Measurements from ENCODE around the gene IGFBP2. TPM values are rescaled to one million over a fixed set of nuclear protein-coding genes. Genes with fewer than 3 reads are reported as not detected.

The IGFBP2 gene
- total RNA-seq, 4 donors from 2014 or later, result 10.5 to 155 (median 101) TPM

- peaks cover 12 to 32% (median 15%) of the 10 kb centered on the region in 4 donors for H3K4me1 ChIP-seq
- peaks cover 0 to 4% (median 0%) of the 10 kb centered on the region in 4 donors for H3K36me3 ChIP-seq
- H3K9me3 ChIP-seq, result no peaks in the 10 kb centered on the region
- intact Hi-C loops (cut with DNase I; ENCODE audit: low total_unique reads) (no loop called here), in situ Hi-C loops (cut with MboI; ENCODE audit: low pct_ligation_motif_present in 1 of 4, low pct_unique_long_range_greater_than_20kb in 1 of 4, low sequenced_read_pairs in 3 of 4) (loop anchor here (25.0 kb wide), 4 partner anchors 484 to 1034 kb away; no protein-coding TSS in a partner anchor)
- TF ChIP-seq POLR2AphosphoS5 (IDR thresholded peaks at IDR 0.05), result no peak
- no peak for TF ChIP-seq POLR2A (IDR thresholded peaks at IDR 0.05)
- no peak for TF ChIP-seq EP300 (IDR thresholded peaks at IDR 0.05; ENCODE audit: low read depth)
- H3K27ac ChIP-seq, result peak overlapping the region in 1 of 4 donors; percentile 1
- H3K4me3 ChIP-seq, result no peak overlapping the region
- 89 to 92% methylated on average over 2 to 12 of the region's 12 CpGs for WGBS, 2 donors (ENCODE audit: low coverage in 1 of 2)
- DNase-seq, result no peak
- H3K27me3 ChIP-seq, result no peaks in the 10 kb centered on the region
Measured at GRCh38 chr2:216678098-216678465, 44.9 kb downstream of the IGFBP2 start.

GRCh38 chr2:216678813-216679657 is 45.8 kb downstream of the IGFBP2 start:
- H3K4me1 ChIP-seq, result peaks cover 19 to 38% (median 21%) of the 10 kb centered on the region in 4 donors
- TF ChIP-seq EP300 (IDR thresholded peaks at IDR 0.05; ENCODE audit: low read depth) (no peak), POLR2A (IDR thresholded peaks at IDR 0.05) (no peak), CTCF (IDR thresholded peaks at IDR 0.05) (no peak), POLR2AphosphoS5 (IDR thresholded peaks at IDR 0.05) (no peak)
- no peak for DNase-seq
- H3K27me3 ChIP-seq, result no peaks in the 10 kb centered on the region
- H3K4me3 ChIP-seq, result no peak overlapping the region
- in situ Hi-C loops (cut with MboI; ENCODE audit: low pct_ligation_motif_present in 1 of 4, low pct_unique_long_range_greater_than_20kb in 1 of 4, low sequenced_read_pairs in 3 of 4) (loop anchor here (25.0 kb wide), 4 partner anchors 483 to 1033 kb away; no protein-coding TSS in a partner anchor), intact Hi-C loops (cut with DNase I; ENCODE audit: low total_unique reads) (no loop called here)
- 66 to 76% methylated on average over 7 to 21 of the region's 21 CpGs for WGBS, 2 donors (ENCODE audit: low coverage in 1 of 2)
- H3K9me3 ChIP-seq, result no peaks in the 10 kb centered on the region
- H3K36me3 ChIP-seq, result peaks cover 0 to 4% (median 0%) of the 10 kb centered on the region in 4 donors
- H3K27ac ChIP-seq, result peak overlapping the region; percentile 53 to 86 (median 73)

GRCh38 chr2:216679658-216680024 is 46.4 kb downstream of the IGFBP2 start:
- 64 to 65% methylated on average over 4 to 14 of the region's 14 CpGs for WGBS, 2 donors (ENCODE audit: low coverage in 1 of 2)

GRCh38 chr2:216680951-216681629 is 47.9 kb downstream of the IGFBP2 start:
- H3K36me3 ChIP-seq, result peaks cover 0 to 4% (median 0%) of the 10 kb centered on the region in 4 donors
- peaks cover 19 to 57% (median 29%) of the 10 kb centered on the region in 4 donors for H3K4me1 ChIP-seq
- TF ChIP-seq POLR2A (IDR thresholded peaks at IDR 0.05), result no peak
- TF ChIP-seq EP300 (IDR thresholded peaks at IDR 0.05; ENCODE audit: low read depth), result no peak
- TF ChIP-seq POLR2AphosphoS5 (IDR thresholded peaks at IDR 0.05), result no peak
- no peak for TF ChIP-seq CTCF (IDR thresholded peaks at IDR 0.05)
- H3K27me3 ChIP-seq, result no peaks in the 10 kb centered on the region
- no peak for DNase-seq
- in situ Hi-C loops (cut with MboI; ENCODE audit: low pct_ligation_motif_present in 1 of 4, low pct_unique_long_range_greater_than_20kb in 1 of 4, low sequenced_read_pairs in 3 of 4), result loop anchor here (10.0 to 25.0 kb wide), 6 partner anchors 481 to 1034 kb away; no protein-coding TSS in a partner anchor
- peak overlapping the region; percentile 53 to 86 (median 73) for H3K27ac ChIP-seq
- 69 to 86% methylated on average over 6 to 10 of the region's 10 CpGs for WGBS, 2 donors (ENCODE audit: low coverage in 1 of 2)
- intact Hi-C loops (cut with DNase I; ENCODE audit: low total_unique reads), result no loop called here
- no peaks in the 10 kb centered on the region for H3K9me3 ChIP-seq
- H3K4me3 ChIP-seq, result no peak overlapping the region

More at GRCh38 chr2:216679658-216680024, 46.4 kb downstream of the IGFBP2 start:
- in situ Hi-C loops (cut with MboI; ENCODE audit: low pct_ligation_motif_present in 1 of 4, low pct_unique_long_range_greater_than_20kb in 1 of 4, low sequenced_read_pairs in 3 of 4), result loop anchor here (10.0 to 25.0 kb wide), 6 partner anchors 483 to 1035 kb away; no protein-coding TSS in a partner anchor
- intact Hi-C loops (cut with DNase I; ENCODE audit: low total_unique reads), result no loop called here
- Histone ChIP-seq H3K27me3 (no peaks in the 10 kb centered on the region), H3K4me1 (peaks cover 19 to 44% (median 27%) of the 10 kb centered on the region in 4 donors), H3K36me3 (peaks cover 0 to 4% (median 0%) of the 10 kb centered on the region in 4 donors), H3K27ac (peak overlapping the region; percentile 53 to 86 (median 73)), H3K4me3 (no peak overlapping the region), H3K9me3 (no peaks in the 10 kb centered on the region)
- no peak for DNase-seq
- TF ChIP-seq POLR2A (IDR thresholded peaks at IDR 0.05) (no peak), CTCF (IDR thresholded peaks at IDR 0.05) (no peak), EP300 (IDR thresholded peaks at IDR 0.05; ENCODE audit: low read depth) (no peak), POLR2AphosphoS5 (IDR thresholded peaks at IDR 0.05) (peak in 1 of 3 donors; percentile 14)
